Glomerular endothelial cell (primary cell): ENCODE data around the gene ADAT1. TPM values are rescaled to one million over a fixed set of nuclear protein-coding genes. Genes with fewer than 3 reads are reported as not detected.

Source experiments
- DNase-seq: peaks from one replicate; pipeline ENCODE4 v3.0.0-alpha.2; 2011; ENCODE audit warnings: low read depth, low spot score; ENCODE audit errors: extremely low read depth
- total RNA-seq: library from RNA; depleted of rRNA; stranded (reverse); fragments of >200 nt; gene quantifications from 2 replicates; pipeline ENCODE4 v1.2.3, GENCODE V29; 2015

The ADAT1 gene
- total RNA-seq, 1 donor from 2014 or later: 120 TPM

DNA sequence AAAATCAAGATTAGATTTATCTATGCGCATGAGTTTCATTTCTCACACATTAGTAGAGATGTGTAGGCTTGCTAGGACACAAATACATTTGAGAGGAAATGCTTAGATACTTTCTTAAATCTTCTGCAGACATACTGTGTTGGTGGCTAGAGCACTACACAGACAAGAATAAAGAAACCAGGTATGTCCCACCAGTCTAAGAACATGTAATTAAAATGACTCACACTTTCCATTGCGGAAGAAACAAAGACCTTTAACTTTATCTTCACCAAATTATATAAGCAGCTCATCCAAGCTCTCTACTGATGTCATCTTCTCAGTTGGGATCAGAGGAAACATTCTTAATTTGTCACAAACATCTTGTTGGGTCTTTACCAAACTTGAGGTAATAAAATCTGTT, 44.4 kb downstream of the ADAT1 start:
- no peak for DNase-seq

DNA sequence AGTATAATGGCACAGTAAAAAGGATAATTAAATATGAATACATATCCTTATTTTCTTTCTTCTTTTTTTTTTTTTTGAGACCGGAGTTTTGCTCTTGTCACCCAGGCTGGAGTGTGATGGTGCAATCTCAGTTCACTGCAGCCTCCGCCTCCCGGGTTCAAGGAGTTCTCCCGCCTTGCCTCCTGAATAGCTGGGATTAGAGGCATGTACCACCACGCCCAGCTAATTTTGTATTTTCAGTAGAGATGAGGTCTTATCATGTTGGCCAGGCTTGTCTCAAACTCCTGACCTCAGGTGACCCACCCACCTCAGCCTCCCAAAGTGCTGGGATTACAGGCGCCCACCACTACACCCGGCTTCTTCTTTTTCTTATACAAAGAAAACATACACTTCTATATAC, 44.9 kb downstream of the ADAT1 start:
- DNase-seq: no peak

DNA sequence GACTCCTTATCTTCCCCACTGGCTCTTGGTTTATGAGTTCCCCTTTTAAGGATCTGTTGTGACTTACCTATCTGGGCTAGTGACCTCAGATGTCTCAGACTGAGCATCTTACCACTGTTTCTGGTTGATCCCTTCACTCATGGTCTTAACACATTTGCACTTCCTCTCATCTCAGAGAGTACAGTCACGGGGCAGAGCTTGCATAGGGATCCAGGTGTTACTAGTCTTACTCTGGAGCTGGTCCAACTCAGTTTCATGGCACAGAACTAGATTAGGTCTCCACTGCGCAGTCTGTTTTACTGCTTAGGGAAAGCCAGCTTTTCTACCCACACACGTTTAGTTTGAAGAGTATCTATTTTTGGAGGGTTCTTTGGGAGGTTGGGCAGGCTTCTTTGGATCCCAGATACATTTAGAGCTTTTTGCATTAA, 46.7 kb downstream of the ADAT1 start:
- DNase-seq: no peak

DNA sequence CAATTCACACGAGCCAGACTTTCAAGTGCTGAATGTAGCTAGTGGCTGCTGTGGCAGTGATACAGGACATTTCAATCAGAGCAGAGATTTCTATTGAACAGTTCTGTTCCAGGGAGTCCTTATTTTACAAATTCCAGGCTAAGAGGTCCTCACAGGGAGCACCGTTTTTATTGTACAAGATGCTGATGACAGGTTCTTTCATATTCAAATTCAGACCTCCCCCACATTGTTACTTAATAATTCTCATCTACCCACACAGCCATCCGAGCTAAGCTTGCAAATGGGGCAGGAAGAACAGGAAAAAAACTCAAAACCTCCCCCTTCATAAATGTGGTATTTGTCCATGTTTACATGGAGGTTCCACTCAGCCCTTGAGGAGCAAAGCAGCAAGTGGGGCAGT, 47.1 kb downstream of the ADAT1 start:
- no peak for DNase-seq

DNA sequence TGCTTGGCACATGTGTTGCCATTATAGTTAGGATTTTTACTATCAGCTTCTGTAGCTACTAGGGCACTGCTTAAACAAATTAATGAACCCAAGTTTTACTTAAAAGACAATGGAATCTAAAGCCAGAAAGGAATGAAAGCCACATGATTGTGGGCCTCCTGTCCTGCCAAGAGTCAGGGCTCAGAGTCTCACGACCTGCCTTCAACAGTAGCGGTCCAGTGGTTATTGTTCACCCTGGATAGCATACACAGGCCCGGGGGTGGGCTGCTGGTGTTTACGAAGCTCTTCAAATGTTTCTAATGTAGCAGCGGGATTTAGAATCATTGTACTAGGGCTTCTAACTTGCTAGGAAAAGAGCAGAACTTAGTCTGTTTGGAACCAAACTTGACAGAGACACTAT, 49.1 kb downstream of the ADAT1 start:
- DNase-seq: no peak

DNA sequence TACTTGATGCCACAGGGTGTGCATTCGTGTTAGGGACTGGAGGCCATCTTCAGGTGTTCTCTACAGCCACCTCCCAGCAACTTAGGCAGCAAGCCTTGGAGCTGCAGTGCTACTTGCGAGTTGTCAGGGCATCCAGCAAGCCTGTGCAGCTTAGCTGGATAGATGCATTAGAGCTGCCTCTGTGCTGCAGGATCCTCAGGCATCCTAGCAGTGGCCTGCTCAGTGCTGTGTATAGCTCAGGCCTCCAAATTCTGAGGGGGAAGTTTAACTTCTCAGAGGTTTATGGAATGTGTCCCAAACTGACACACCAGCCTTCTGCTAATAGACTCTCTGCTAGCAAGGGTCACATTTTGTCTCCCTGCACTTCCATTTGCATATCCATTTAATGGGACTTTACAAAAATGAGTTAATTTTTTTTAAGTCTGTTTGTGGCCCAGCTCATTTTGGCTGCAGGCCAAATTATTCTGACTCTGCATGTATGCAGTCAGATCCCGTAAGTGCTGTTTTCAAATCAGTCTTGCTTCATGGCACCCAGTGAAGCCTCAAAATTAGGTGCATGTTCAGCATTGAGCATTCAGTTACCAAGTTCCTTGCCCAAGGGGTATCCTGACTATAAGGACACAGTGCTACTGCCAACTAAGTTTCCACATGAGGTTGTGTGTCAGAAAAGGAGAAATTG, 50.1 kb downstream of the ADAT1 start:
- no peak for DNase-seq

DNA sequence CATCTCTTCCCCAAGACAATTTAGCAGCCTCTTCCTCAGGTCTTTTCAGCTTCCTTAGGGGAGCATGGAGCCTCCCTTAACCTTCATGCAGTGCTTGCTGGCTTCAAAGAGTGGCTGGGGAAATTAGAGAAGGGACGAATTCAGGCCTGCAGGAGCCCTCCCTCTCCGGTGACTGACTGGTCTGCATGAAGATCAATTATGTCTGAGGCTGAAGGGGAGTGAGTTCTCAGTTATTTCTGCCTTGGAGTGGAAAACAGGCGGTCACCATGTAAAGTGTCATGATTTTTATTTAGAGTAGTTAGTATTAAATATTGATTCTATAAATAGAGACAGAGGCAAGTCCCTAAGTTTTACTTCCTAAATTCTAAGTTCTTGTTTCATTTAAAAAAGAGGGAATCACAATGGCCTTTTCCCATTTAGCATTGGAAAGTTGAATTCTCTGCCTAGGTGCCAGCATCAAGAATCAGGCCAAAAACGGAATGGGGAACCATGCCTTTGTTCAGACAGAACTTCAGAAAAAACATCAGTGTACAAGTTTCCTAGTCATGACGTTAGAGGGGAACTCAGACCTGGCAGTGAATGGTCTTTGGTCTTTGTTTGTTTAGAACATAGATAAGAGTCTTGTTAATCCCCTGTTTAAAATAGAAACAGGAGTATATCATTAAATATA, 52.5 kb downstream of the ADAT1 start:
- no peak for DNase-seq

DNA sequence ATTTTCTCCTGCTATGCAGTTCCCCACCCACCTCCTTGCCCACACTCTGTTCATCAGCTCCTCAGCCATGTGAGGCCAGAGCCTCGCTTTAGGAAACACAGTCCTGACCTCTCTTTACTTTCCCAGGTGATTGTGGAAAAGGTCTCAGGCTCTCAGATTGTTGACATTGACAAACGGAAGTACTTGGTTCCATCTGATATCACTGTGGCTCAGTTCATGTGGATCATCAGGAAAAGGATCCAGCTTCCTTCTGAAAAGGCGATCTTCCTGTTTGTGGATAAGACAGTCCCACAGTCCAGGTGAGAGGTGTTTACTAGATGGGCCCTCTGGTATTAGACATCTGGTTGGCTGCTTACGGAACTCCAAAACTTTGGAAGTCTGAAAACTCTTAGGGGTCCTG, 55.2 kb downstream of the ADAT1 start:
- DNase-seq: no peak

DNA sequence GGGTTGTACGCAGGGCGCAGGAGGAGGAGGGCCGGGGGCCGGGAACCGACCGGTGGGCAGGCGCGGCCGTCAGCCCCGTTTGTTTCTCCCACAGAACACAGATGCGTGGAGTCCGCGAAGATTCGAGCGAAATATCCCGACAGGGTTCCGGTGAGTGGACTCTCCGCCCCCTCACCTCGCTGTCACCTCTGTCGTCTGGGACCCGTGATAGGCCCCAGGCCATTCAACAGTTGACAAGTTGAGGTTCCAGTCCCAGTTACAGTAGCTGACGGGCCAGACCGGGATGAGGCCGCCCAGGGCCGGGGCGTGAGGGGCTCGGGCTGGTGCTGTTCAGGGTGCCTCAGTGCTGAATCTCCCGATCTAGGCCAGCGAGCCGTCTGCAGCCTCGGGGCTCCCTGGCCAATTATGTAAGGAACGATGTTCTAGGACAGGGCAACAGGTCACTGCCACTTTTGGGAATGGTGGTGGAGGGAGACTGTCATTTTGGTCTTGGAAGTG, 56.3 kb downstream of the ADAT1 start:
- no peak for DNase-seq

DNA sequence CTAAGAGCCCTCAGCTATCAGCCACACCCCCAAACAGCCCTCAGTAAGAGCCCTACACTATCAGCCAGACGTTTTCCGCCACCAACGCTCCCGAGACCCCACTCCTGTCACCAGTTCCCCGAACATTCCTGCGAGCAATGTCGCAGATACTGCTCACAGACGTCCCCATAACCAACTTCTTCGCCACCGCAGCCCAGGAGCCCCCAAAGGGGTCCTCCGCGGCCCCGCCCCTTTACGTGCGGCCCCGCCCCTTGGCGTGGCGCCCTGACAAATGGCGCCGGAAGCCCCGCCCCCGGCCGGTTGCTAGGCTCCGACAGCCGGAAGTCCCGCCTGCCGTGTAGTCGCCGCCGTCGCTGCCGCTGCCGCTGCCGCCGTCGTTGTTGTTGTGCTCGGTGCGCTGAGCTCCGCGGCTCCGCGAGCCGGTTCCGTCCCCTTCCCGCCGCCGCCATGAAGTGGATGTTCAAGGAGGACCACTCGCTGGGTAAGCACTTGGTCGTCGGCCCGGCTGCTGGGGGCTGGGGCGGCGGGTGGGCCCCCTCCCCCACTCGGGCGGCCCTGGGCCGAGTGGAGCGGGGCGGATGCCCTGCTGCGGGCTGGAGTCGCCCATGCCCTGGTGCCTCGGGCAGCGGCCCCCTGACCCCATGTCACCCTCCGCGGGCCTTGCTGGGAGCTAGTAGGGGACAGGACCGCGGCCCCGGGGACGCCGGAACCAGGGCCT, 56.9 kb downstream of the ADAT1 start, which contains the start of gene GABARAPL2:
Gene GABARAPL2, plus strand, starts transcription at position 340 of the 718 bp plus-strand sequence. Its CDS starts 108 bp downstream, at position 448.
- DNase-seq: no peak

DNA sequence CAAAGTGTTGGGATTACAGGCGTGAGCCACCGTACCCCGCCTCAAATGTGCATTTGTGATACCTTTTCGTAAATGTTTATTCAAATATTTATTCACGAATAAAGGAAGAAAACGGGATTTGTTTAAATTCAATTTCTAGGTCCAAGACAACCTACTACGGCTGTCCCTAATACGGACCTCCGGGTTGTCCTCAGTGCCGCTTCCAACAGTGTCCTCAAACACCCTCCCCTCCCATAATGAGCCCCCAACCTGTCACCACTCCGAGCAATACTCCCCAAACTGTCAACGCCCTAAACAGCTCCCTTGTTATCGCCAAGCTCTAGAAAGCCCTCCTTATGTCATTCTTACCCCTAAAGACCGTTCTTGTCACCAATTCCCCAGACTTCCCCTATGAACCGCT, 57.4 kb downstream of the ADAT1 start:
- DNase-seq: no peak

DNA sequence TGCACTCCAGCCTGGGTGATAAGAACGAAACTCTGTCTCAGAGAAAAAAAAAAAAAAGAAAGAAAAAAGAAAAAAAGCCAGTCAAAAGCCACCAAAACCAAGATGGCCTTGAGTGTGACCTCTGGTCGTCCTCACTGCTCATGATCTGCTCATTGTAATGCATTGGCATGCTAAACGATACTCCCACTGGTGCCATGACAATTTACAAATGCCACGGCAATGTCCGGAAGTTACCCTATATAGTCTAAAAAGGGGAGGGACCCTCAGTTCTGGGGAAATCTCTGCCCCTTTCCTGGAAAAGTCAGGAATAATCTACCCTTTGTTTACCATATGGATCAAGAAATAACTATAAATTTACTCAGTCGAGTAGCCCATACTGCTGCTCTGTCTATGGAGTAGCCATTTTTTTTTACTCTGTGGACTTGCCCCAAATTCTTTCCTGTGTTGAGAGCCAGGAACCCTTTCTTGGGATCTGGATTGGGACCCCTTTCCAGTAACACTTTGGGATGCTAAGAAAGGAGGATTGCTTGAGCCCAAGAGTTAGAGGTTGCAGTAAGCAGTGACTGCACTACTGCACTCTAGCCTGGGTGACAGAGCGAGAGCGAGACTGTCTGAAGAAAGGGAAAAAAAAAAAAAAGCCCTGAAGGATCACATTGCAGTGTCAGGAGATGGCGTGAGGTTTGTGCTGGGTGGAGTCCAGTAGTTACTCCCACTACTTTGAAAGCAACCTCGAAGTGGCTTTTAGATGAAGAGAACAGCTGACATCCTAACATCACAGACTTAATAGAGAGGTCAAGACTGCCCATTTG, 63.3 kb downstream of the ADAT1 start:
- DNase-seq: no peak

DNA sequence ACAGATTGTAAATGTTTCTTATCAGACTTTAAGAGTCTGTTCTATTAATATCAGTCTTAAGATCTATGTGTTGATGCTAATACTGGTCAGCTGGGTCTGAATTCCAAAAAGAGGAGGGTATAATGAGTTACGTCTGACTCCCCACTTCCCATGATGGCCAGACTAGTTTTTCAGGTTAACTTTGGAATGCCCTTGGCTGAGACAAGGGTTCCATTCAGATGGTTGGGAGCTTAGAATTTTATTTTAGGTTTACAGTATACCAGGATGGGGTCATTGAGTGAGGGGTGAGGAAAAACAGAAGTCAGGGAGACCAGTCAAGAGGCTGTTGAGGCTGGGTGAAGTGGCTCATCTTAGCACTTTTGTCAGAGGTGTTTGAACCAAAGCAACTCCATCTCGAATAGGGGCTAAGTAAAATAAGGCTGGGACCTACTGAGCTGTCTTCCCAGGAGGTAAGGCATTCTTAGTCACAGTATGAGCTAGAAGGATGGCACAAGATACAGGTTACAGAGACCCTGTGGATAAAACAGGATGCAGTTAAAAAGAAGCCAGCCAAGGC, 64.2 kb downstream of the ADAT1 start:
- DNase-seq: no peak

DNA sequence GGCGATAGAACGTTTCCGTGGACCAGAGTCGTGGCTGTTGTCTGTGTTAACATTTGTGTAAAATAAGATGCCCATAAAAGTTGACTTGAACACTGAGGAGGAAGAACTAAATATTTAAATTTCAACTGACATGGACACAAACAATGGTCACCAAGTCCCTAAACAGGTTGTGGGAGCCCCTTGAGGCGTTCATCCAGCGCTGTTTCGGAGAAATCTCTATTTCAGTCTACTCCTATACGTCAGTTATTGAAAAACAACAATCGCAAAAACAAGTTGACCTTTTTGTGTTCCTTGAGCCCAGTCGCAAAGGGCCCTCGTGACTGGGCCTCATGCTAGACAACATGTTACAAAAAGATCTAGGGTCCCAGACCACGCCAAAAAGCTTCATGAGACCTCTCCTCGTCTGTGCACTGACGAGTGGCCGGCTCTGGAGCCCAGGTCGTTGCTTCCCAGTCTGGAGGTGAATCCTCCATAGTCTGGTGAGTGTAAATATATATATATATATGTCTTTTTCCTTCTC, 66.6 kb downstream of the ADAT1 start:
- DNase-seq: no peak

DNA sequence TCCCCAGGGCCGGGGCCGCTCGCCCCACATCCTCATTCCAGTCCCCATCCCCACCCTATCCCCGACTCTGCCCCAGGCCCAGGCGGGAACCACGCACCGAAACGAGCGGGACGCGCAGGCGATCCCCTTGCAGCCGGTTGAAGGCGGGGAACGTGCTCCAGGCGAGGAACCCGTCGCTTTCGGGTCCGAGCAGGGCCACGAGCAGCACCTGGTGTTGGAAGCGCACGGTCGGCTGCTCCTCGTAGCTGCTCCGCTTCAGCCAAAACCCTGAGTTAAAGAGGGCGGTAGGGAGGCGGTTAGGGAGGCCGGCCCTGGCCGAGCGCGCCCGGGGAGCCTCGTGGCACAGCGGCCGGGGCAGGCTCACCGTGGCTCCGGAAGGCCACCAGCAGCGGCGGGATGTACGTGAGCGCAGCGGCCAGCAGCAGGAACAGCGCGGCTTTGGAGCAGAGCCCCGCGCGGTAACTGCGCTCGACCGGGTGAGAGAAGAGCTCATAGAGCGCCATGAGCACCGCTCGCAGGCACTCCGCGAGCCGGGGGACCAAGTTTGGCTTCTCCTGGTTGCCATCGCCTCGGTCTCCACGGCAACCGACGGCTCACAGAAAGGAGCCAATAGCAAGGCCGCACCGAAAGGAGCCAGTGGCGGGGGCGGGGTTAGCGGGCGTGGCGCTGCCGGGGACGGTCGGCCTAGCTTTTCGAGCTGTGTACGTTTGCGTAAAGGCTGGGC, 67.2 kb downstream of the ADAT1 start, which contains the start of gene TMEM231:
Gene TMEM231, minus strand, starts transcription at position 546 of the 724 bp plus-strand sequence. Its CDS starts 43 bp downstream, at position 503.
- no peak for DNase-seq

DNA sequence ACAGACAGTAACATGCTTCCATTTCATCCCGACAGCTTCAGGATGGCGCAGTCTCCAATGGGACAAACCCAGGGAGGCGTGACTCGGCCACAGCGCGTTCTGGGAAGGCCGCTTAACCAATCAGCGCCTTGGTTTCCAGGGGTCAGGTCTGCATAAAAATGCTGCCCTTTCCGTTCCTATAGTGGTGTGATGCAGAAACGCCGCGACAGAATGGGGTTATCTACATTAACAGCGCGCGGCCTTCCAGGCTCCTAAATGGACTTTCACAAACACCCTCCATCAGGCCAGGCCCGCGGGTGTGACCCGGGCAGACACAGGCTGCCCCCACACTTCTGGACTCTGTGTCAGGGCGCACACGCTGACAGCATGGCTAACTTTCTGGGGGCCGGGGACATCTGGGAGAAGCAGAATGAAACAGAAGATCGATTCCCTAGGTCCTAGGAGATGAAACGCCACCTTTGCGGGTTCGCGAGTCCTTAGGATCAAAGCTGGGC, 67.8 kb downstream of the ADAT1 start:
- peak; percentile 68 for DNase-seq

DNA sequence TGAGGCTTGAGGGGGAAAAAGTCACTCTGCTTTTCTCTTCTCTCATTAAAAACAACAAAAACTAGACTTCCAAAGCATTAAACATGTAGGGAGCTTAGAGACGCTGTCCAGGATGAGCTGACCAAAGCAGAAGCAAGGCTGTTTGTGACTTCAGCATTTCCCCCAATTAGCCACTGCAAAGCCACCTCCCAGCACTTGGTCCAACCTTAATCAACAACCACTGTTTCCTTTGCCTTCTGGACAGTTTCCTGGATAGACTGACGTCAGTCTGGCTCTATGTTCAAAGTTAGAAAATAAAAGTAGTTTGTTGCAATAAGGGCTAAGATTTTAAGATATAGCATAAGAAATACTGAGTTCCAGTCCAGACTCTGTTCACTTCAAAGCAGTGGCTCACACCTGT, 70.1 kb downstream of the ADAT1 start:
- DNase-seq: no peak

DNA sequence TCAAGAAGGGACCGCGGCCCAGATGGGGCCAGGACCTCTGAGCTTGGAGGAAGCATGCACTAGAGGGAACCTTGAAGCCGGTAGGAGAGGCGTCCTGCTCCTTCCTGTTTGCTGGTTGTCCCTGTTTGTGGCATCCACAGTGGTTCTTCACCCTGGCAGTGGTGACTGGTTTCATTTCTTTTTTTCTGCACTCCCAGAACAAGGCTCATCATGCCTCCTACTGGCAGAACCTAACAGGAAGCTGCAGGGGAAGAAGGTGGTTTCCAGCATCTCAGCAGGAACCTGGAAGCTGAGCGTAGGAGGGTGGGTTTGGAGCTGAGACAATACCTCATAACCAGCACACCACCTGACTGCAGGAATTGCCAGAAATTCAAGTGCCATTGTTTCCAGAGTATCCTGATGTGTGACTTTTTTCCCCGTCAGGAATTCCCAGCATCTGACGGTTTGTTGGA, 72.8 kb downstream of the ADAT1 start:
- DNase-seq: peak; percentile 80
